ENCODE results near the gene MRPL49.

The MRPL49 gene

DNA sequence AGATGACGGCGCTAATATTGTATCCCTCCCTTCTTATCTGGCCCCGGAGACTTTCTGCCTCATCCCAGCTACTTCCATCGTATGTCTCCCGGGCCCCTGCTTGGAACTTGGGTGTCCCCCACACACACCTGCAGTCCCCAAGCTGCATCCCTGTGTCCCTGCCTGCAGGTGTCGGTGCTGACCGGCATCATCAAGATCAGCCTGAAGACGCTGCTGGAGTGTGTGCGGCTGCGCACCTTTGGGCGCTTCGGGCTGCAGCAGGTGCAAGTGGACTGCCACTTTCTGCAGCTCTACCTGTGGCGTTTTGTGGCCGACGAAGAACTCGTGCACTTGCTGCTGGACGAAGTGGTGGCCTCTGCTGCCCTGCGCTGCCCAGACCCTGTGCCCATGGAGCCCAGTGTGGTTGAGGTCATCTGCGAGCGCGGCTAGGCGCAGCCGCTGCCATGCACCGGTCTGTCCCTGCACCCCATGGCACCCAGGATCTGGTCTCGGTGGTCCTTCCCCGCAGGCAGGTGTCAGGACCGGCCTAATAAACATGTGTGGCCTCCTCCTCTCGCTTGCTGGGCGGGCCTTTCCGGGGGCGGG lies 10.9 kb upstream of the MRPL49 start:
- DNase-seq (ENCODE audit: extremely low spot score), result no peak
- ChIA-PET POLR2A (interaction anchor here (0.6 to 4.2 kb wide), 16 partner anchors 9 to 98 kb away, joined by 3 to 35 read pairs (median 6); partner anchors contain the start of genes ARL2, CAPN1, CDCA5 and FAU), CTCF (interaction anchor here (0.6 to 3.5 kb wide), 10 partner anchors 8 to 232 kb away, joined by 3 to 20 read pairs (median 4); partner anchors contain the start of genes ARL2 and CAPN1)
- TF ChIP-seq HDGF (IDR thresholded peaks at IDR 0.05; ENCODE audit: borderline replicate concordance) (peak; percentile 93; the same call in 1 of the 2 replicates), NFRKB (IDR thresholded peaks at IDR 0.05) (no peak), ELF4 (IDR thresholded peaks at IDR 0.05) (no peak), SP1 (IDR thresholded peaks at IDR 0.05) (no peak), ZNF384 (IDR thresholded peaks at IDR 0.05) (no peak)

DNA sequence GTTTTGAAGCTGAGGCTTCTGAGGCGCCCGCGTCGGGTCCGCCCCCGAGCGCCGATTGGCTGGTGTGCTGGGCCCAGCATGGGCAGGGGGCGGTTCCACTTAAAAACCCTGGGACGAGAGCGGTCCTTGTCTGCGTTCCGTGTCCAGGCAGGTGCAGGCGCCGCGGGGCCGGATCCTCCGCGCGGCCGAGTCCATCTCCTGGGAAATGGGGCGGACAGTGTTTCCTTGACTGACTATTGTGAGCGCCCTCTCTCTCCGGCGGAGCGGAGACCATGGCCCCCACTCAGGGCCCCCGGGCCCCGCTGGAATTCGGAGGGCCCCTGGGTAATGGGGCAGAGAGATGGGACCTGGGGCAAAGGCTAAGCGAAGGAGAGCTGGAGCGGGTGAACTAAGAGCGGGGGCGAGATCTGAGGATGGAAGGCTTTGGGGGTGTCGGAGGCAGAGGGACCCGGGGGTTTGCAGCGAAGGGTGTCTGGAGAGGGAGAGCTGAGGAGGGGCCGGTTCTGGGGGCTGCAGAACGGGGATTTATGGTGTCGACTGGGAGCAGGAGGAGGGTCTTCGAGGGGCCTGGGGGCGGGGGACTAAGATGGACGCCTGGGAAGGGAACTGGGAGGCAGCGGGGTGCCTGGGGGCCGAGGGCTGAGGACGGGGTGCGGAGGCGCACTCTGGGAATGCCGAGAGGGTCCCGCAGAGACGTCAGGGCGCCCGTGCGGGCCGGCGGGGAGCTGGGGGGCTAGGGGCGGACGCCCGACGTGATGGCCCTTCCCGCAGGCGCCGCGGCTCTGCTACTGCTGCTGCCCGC lies 10.2 kb upstream of the MRPL49 start, which contains the start of gene TM7SF2:
TM7SF2 (plus strand) TSS at position 129 of the 802 bp plus-strand sequence; CDS start at position 273, 144 bp downstream.
- CTCF ChIA-PET, result interaction anchor here (0.6 to 3.5 kb wide), 9 partner anchors 8 to 388 kb away, joined by 3 to 20 read pairs (median 5); partner anchors contain the start of genes ARL2 and CAPN1
- peak; percentile 91 for DNase-seq (ENCODE audit: extremely low spot score)
- POLR2A ChIA-PET, result interaction anchor here (0.6 to 4.2 kb wide), 17 partner anchors 9 to 1177 kb away, joined by 3 to 35 read pairs (median 5); partner anchors contain the start of genes ARL2, CAPN1, CDCA5 and FAU
- TF ChIP-seq HDGF (IDR thresholded peaks at IDR 0.05; ENCODE audit: borderline replicate concordance) (0 out of 2 replicates have a peak, but pooled peaks have one; percentile 17), SP1 (IDR thresholded peaks at IDR 0.05) (no peak), ELF4 (IDR thresholded peaks at IDR 0.05) (peak; percentile 41; the same call in 1 of the 2 replicates)

DNA sequence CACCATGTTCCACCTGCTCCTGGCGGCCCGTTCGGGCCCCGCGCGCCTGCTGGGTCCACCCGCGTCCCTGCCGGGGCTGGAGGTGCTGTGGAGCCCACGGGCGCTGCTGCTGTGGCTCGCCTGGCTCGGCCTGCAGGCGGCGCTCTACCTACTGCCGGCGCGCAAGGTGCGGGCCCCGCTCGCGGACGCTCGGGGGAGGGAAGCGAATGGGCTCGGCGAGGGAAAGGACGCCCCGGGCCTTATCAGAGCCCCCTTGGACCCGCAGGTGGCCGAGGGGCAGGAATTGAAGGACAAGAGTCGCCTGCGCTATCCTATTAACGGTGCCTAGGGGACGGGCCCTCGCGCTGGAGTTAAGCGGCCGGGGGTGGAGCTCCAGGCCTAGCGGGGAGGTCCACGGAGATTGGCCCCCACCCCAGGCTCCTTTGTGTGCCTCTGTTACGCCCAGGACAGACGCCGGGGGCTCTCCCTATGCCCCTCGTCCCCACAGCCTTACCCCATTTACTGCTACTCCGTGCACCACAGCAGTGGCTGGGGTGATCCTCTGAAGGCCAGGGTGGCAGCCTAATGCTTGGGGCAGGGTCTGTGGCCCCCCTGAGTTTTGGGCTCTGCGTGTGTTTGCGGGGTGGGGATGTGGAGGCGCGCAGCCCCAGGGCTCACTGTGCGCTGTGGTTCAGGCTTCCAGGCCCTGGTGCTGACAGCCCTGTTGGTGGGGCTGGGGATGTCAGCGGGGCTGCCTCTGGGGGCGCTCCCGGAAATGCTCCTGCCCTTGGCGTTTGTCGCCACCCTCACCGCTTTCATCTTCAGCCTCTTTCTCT lies 9.4 kb upstream of the MRPL49 start:
- DNase-seq (ENCODE audit: extremely low spot score), result peak; percentile 64
- TF ChIP-seq TARDBP (IDR thresholded peaks at IDR 0.05) (peak; percentile 97), CTBP1 (IDR thresholded peaks at IDR 0.05; ENCODE audit: borderline replicate concordance) (no peak)
- ChIA-PET POLR2A (interaction anchor here (0.9 to 4.2 kb wide), 15 partner anchors 9 to 1176 kb away, joined by 3 to 35 read pairs (median 6); partner anchors contain the start of genes ARL2, CAPN1, CDCA5 and FAU), CTCF (interaction anchor here (0.6 to 3.5 kb wide), 10 partner anchors 11 to 387 kb away, joined by 3 to 20 read pairs (median 5); partner anchors contain the start of genes ARL2 and CAPN1)

DNA sequence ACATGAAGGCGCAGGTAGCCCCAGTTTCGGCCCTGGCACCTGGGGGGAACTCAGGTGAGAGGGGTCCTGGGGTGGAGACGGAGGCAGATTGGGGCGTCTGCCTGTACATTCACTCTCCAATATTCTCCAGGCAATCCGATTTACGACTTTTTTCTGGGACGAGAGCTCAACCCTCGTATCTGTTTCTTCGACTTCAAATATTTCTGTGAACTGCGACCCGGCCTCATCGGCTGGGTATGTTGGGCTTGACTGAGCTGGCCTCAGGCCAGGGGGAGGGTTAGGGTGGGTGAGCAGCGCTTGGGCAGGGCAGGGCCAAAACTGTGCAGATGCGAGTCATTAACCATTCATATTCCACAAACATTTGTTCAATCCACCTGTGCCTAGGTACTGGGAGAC lies 8.8 kb upstream of the MRPL49 start:
- no peak for DNase-seq (ENCODE audit: extremely low spot score)
- ChIA-PET POLR2A (interaction anchor here (1.3 to 4.2 kb wide), 3 partner anchors 9 to 149 kb away, joined by 5 to 35 read pairs (median 6); partner anchors contain the start of genes FAU, MRPL49, POLA2 and SYVN1), CTCF (interaction anchor here (0.7 to 3.5 kb wide), 8 partner anchors 11 to 248 kb away, joined by 3 to 20 read pairs (median 5); partner anchors contain the start of genes ARL2 and CAPN1)
- TF ChIP-seq FOXK2 (IDR thresholded peaks at IDR 0.05) (no peak), HDGF (IDR thresholded peaks at IDR 0.05; ENCODE audit: borderline replicate concordance) (no peak), TARDBP (IDR thresholded peaks at IDR 0.05) (no peak), NFRKB (IDR thresholded peaks at IDR 0.05) (no peak), ELF4 (IDR thresholded peaks at IDR 0.05) (no peak), FOXA1 (IDR thresholded peaks at IDR 0.05) (no peak), SUZ12 (IDR thresholded peaks at IDR 0.05) (no peak), SP1 (IDR thresholded peaks at IDR 0.05) (no peak), ARNT (IDR thresholded peaks at IDR 0.05) (no peak), BHLHE40 (IDR thresholded peaks at IDR 0.05; ENCODE audit: borderline replicate concordance) (no peak), L3MBTL2 (conservative IDR thresholded peaks at IDR 0.05) (no peak)
- TF ChIP-seq, protein P1, sequence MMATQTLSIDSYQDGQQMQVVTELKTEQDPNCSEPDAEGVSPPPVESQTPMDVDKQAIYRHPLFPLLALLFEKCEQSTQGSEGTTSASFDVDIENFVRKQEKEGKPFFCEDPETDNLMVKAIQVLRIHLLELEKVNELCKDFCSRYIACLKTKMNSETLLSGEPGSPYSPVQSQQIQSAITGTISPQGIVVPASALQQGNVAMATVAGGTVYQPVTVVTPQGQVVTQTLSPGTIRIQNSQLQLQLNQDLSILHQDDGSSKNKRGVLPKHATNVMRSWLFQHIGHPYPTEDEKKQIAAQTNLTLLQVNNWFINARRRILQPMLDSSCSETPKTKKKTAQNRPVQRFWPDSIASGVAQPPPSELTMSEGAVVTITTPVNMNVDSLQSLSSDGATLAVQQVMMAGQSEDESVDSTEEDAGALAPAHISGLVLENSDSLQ (IDR thresholded peaks at IDR 0.05), result no peak

DNA sequence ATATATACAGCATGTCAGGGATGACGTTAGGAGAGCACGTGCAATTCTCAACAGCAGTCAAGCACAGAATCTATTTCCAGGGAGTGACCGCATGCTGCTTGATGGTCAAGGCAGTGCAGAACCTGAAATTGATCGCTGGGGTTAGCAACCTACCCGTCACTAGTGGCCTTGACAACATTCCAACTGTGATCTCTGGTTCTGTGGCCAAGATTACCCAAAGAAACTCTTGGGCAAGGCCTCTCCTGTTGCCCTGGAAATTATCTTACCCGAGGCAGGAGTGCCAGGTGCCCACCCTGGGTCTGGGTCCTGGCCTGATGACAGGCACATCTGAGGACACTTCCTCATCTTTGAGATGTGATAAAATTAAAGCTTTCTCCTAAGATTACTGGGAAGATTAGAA lies 8.3 kb upstream of the MRPL49 start:
- POLR2A ChIA-PET, result interaction anchor here (1.3 to 4.2 kb wide), 2 partner anchors 8 to 22 kb away, joined by 6 to 35 read pairs; partner anchors contain the start of genes FAU, MRPL49 and SYVN1
- CTCF ChIA-PET, result interaction anchor here (1.4 to 2.0 kb wide), 3 partner anchors 50 to 249 kb away, joined by 3 to 5 read pairs (median 4); partner anchors contain the start of gene CAPN1
- no peak for TF ChIP-seq ELF4 (IDR thresholded peaks at IDR 0.05)
- TF ChIP-seq LEF1 (IDR thresholded peaks at IDR 0.05; ENCODE audit: borderline replicate concordance), result no peak
- TF ChIP-seq CTBP1 (IDR thresholded peaks at IDR 0.05; ENCODE audit: borderline replicate concordance), result no peak
- TF ChIP-seq FOXA1 (IDR thresholded peaks at IDR 0.05), result no peak
- no peak for TF ChIP-seq BHLHE40 (IDR thresholded peaks at IDR 0.05; ENCODE audit: borderline replicate concordance)
- TF ChIP-seq ZNF384 (IDR thresholded peaks at IDR 0.05), result no peak
- TF ChIP-seq, protein P1 (IDR thresholded peaks at IDR 0.05), result no peak
- no peak for TF ChIP-seq NFRKB (IDR thresholded peaks at IDR 0.05)
- TF ChIP-seq L3MBTL2 (conservative IDR thresholded peaks at IDR 0.05), result no peak
- TF ChIP-seq SP1 (IDR thresholded peaks at IDR 0.05), result no peak
- TF ChIP-seq HDGF (IDR thresholded peaks at IDR 0.05; ENCODE audit: borderline replicate concordance), result no peak
- no peak for TF ChIP-seq TARDBP (IDR thresholded peaks at IDR 0.05)
- TF ChIP-seq FOXM1 (IDR thresholded peaks at IDR 0.05; ENCODE audit: borderline replicate concordance), result no peak
- TF ChIP-seq ARNT (IDR thresholded peaks at IDR 0.05), result no peak
- TF ChIP-seq SUZ12 (IDR thresholded peaks at IDR 0.05), result no peak
- no peak for TF ChIP-seq FOXK2 (IDR thresholded peaks at IDR 0.05)
- no peak for DNase-seq (ENCODE audit: extremely low spot score)
